ENCODE data around the gene SYTL1. TPM values are rescaled to one million over a fixed set of nuclear protein-coding genes. Genes with fewer than 3 reads are reported as not detected.

The SYTL1 gene
- total RNA-seq, 4 donors from 2014 or later = 0.81 to 4.8 (median 2.7) TPM

DNA sequence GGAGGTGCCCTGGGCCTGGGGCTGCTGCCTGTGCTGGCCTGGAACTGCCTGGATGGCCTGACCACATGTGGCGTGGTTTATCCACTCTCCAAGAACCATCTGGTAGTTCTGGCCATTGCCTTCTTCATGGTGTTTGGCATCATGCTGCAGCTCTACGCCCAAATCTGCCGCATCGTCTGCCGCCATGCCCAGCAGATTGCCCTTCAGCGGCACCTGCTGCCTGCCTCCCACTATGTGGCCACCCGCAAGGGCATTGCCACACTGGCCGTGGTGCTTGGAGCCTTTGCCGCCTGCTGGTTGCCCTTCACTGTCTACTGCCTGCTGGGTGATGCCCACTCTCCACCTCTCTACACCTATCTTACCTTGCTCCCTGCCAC, 52.4 kb downstream of the SYTL1 start:
- TF ChIP-seq EP300 (IDR thresholded peaks at IDR 0.05) (no peak), POLR2AphosphoS5 (IDR thresholded peaks at IDR 0.05) (no peak), POLR2A (IDR thresholded peaks at IDR 0.05) (no peak)
- TF ChIP-seq, protein P1, sequence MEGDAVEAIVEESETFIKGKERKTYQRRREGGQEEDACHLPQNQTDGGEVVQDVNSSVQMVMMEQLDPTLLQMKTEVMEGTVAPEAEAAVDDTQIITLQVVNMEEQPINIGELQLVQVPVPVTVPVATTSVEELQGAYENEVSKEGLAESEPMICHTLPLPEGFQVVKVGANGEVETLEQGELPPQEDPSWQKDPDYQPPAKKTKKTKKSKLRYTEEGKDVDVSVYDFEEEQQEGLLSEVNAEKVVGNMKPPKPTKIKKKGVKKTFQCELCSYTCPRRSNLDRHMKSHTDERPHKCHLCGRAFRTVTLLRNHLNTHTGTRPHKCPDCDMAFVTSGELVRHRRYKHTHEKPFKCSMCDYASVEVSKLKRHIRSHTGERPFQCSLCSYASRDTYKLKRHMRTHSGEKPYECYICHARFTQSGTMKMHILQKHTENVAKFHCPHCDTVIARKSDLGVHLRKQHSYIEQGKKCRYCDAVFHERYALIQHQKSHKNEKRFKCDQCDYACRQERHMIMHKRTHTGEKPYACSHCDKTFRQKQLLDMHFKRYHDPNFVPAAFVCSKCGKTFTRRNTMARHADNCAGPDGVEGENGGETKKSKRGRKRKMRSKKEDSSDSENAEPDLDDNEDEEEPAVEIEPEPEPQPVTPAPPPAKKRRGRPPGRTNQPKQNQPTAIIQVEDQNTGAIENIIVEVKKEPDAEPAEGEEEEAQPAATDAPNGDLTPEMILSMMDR (IDR thresholded peaks at IDR 0.05) = no peak
- H3K4me1 ChIP-seq = peaks cover 0 to 58% (median 15%) of the 10 kb centered on the region in 3 donors
- H3K4me3 ChIP-seq = no peak overlapping the region
- 92 to 98% methylated on average over 6 to 8 of the region's 9 CpGs for WGBS, 2 donors (ENCODE audit: low coverage in 1 of 2)
- H3K27me3 ChIP-seq = no peaks in the 10 kb centered on the region
- no peak for ATAC-seq
- H3K9me3 ChIP-seq = no peaks in the 10 kb centered on the region
- H3K27ac ChIP-seq = no peak overlapping the region
- H3K36me3 ChIP-seq = no peaks in the 10 kb centered on the region

DNA sequence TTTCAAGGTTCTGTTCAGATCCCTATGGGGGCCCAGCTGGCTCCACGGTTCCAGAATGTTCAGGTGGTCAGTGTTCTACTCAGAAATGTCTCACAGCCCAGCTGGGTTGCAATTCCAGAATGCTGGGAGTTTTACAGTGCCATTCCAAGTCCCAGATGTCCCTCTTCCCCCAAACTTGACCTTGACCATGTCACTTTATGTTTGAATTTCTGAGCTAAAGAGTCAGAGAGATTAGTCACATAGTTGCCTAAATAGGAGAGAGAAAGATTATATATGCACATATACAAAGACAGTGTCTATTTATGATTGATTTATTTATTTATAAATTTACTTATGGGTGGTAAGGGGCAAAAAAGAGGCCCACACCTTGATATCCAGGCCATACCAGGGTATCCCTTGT, 53.1 kb downstream of the SYTL1 start:
- no peak for TF ChIP-seq EP300 (IDR thresholded peaks at IDR 0.05)
- TF ChIP-seq POLR2A (IDR thresholded peaks at IDR 0.05) = no peak
- no peak for TF ChIP-seq POLR2AphosphoS5 (IDR thresholded peaks at IDR 0.05)
- TF ChIP-seq, protein P1 (IDR thresholded peaks at IDR 0.05) = no peak
- WGBS, 2 donors (ENCODE audit: low coverage in 1 of 2) = 75% methylated on average over 1 of the region's 1 CpG; no CpG with 5 or more reads in 1 of the 2 donors
- no peaks in the 10 kb centered on the region for H3K36me3 ChIP-seq
- H3K9me3 ChIP-seq = no peaks in the 10 kb centered on the region
- no peaks in the 10 kb centered on the region for H3K27me3 ChIP-seq
- peaks cover 0 to 65% (median 15%) of the 10 kb centered on the region in 3 donors for H3K4me1 ChIP-seq
- no peak for ATAC-seq
- no peak overlapping the region for H3K27ac ChIP-seq
- H3K4me3 ChIP-seq = no peak overlapping the region

DNA sequence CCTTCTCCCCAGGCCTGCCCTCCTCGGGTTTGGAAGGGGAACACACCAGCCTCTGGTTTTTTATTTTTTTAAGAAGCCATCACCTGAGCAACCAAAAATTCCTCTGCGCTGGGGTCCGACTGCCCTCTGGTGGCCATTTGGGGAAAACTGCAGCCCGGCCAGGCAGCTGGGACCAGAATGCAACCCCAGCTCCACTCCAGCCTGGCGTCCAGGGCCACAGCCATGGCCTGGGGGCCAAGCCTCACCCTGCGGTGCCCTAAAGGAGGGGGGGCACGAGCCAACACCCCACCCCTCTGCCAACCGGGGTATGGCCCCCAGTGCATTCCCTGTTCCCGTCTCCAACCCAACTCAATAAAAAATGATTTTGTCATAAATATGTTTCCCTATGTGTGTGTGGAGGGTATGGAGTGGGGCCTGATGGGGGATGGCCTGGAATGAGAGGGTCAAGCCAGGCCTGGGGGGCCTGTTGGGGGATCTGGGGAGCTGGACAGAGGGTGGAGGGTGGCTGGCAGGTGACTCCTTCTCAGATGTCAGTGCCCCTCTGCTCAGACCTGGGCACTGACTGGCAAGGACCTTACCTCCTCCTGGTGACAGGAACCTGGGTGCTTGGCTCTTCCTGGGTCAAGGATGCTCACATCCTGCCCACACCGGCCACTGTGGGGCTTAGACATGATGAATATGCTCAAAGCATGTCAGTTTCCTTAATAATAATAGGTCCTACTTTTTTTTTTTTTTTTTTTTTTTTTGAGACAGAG, 53.8 kb downstream of the SYTL1 start:
- 17 to 38% methylated on average over 1 to 2 of the region's 10 CpGs for WGBS, 2 donors (ENCODE audit: low coverage in 1 of 2)
- no peak overlapping the region for H3K4me3 ChIP-seq
- no peak overlapping the region for H3K27ac ChIP-seq
- H3K9me3 ChIP-seq = no peaks in the 10 kb centered on the region
- peak; percentile 23 for ATAC-seq
- H3K27me3 ChIP-seq = no peaks in the 10 kb centered on the region
- TF ChIP-seq, protein P1 (IDR thresholded peaks at IDR 0.05) = peak; percentile 96 to 98 (median 97)
- no peak for TF ChIP-seq EP300 (IDR thresholded peaks at IDR 0.05)
- no peaks in the 10 kb centered on the region for H3K36me3 ChIP-seq
- peaks cover 0 to 71% (median 18%) of the 10 kb centered on the region in 3 donors for H3K4me1 ChIP-seq

DNA sequence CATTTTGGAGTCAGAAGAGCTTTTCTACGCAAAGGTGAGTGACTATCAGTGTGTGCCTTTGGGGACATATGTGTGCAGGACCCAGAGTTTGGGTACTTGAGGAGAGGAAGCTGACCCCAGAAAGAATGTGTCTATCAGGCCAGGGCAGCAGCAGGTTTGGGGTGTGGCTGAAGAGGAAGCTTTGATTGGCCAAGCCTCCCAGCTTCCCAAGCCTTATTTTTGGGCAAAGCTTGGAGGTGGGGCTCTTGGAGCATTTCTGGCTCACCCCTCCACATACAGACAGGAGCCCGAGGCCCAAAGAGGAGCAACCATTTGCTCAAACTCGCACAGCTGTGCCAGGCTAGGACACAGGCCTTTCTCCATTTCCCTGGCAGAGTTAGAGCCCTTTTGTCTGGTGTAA, 55.3 kb downstream of the SYTL1 start:
- H3K36me3 ChIP-seq = no peaks in the 10 kb centered on the region
- no peak overlapping the region for H3K27ac ChIP-seq
- H3K9me3 ChIP-seq = no peaks in the 10 kb centered on the region
- no peaks in the 10 kb centered on the region for H3K27me3 ChIP-seq
- no peak for ATAC-seq
- H3K4me3 ChIP-seq = no peak overlapping the region
- no peak for TF ChIP-seq EP300 (IDR thresholded peaks at IDR 0.05)
- TF ChIP-seq POLR2AphosphoS5 (IDR thresholded peaks at IDR 0.05) = no peak
- TF ChIP-seq, protein P1 (IDR thresholded peaks at IDR 0.05) = no peak
- TF ChIP-seq POLR2A (IDR thresholded peaks at IDR 0.05) = no peak
- 42% methylated on average over 2 of the region's 3 CpGs; no CpG with 5 or more reads in 1 of the 2 donors for WGBS, 2 donors (ENCODE audit: low coverage in 1 of 2)
- H3K4me1 ChIP-seq = peaks cover 0 to 72% (median 9%) of the 10 kb centered on the region in 3 donors

DNA sequence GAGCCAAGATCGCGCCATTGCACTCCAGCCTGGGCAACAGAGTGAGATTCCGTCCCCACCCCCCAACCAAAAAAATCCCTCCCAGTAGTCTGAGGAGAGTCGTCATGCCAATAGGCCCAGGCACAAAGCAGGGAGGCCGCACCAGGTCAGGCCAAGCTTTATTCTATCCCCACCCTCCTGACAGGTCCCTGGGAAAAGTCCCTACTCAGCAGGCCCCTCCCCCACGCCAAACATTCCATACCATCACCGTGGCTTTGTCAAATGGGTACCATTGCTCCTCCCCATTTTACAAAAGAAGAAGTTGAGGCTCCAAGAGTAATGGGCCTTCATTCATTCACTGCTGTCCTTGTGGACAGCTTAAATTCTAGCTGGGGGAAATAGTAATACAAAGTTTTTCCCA, 55.9 kb downstream of the SYTL1 start:
- WGBS, 2 donors (ENCODE audit: low coverage in 1 of 2) = 50 to 90% methylated on average over 2 of the region's 7 CpGs
- Histone ChIP-seq H3K4me3 (no peak overlapping the region), H3K27ac (no peak overlapping the region), H3K9me3 (no peaks in the 10 kb centered on the region), H3K36me3 (no peaks in the 10 kb centered on the region), H3K27me3 (no peaks in the 10 kb centered on the region), H3K4me1 (peaks cover 3 to 72% (median 13%) of the 10 kb centered on the region in 3 donors)
- ATAC-seq = no peak
- TF ChIP-seq POLR2A (IDR thresholded peaks at IDR 0.05) (no peak), POLR2AphosphoS5 (IDR thresholded peaks at IDR 0.05) (no peak)
